ENCODE measurements around the gene HPCAL1.

Gene HPCAL1

DNA sequence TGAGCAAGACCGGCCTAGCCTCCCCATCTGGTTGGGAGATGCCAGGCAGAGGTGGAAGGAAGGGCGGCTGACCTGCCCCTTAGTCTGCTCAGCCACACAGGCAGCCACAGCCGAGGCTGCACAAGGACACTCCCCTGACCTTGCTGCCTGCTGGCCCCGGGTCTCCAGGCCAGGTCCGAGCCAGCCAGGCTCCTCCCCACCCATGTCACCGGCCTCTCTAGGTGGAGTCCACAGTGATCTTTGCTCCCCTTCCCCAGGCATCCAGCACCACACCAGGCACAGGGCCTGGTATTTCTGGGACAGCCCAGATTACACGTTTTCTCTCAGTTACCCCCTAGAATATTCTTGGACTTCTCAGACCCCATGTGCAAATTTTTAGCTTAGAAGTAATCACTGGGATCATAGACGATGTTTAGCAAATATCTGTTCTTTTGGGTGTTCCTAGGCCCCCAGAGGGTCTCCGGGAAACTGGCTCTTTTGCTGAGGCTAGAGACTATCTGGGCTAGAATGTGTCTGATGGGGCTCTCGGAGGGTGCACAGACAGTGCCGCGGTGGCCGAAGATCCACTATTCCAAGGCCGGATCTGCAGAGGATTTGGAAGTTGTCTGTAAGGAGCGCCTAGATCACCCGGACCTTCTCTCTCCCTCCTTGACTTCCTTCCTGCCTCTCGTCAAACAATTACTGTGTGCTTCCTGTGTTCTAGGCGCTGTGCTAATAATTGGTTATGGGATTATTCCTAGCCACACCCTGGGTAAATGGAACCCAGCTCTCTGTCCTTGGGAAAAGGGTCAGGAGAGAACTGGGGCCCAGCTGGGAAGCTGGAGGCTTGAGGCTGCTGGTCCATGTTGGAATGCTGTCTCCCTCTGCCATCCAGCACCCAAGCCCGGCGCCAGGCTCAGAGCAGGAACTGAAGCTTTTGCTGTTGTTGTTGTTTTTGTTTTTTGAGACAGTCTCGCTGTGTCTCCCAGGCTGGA, 98.6 kb downstream of the HPCAL1 start:
- peak overlapping the region; percentile 21 for H3K4me3 Mint-ChIP-seq
- H3K27ac Mint-ChIP-seq = peak overlapping the region; percentile 87
- no peaks in the 10 kb centered on the region for H3K9me3 Mint-ChIP-seq
- intact Hi-C loops (cut with micrococcal nuclease) = loop anchor here (1.0 to 10.0 kb wide), 3 partner anchors 7 to 96 kb away; partner anchors contain the start of gene HPCAL1
- H3K4me1 Mint-ChIP-seq (ENCODE audit: low read depth) = peaks cover 87% of the 10 kb centered on the region
- peaks cover 5% of the 10 kb centered on the region for H3K27me3 Mint-ChIP-seq
- H3K36me3 Mint-ChIP-seq (ENCODE audit: low read depth) = peaks cover 55% of the 10 kb centered on the region

DNA sequence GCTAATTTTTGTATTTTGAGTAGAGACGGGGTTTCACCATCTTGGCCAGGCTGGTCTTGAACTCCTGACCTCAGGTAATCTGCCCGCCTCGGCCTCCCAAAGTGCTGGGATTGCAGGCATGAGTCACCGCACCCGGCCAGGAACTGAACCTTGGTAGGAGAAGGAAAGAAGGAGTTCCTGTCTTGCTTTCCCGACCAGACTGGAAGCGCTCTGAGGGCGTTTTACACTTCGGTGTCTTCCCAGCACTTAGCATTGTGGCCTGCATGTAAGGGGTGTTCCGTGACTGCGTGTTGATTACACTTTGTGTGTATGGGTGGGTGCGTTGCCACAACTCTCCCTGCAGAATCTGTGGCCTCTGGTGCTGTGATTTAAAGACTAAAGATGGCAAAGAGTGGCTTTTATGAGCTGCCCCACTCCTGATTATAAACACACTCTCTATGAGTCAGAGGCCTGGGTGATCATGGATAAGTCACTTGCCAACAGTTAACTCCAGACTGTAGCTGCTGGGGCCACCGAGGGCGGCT, 99.4 kb downstream of the HPCAL1 start:
- H3K36me3 Mint-ChIP-seq (ENCODE audit: low read depth) = peaks cover 56% of the 10 kb centered on the region
- H3K9me3 Mint-ChIP-seq = no peaks in the 10 kb centered on the region
- peak overlapping the region; percentile 87 for H3K27ac Mint-ChIP-seq
- intact Hi-C loops (cut with micrococcal nuclease) = loop anchor here (10.0 kb wide), 2 partner anchors 67 to 97 kb away; partner anchors contain the start of gene HPCAL1
- H3K4me3 Mint-ChIP-seq = peak overlapping the region; percentile 21
- H3K27me3 Mint-ChIP-seq = peaks cover 6% of the 10 kb centered on the region
- peaks cover 87% of the 10 kb centered on the region for H3K4me1 Mint-ChIP-seq (ENCODE audit: low read depth)

DNA sequence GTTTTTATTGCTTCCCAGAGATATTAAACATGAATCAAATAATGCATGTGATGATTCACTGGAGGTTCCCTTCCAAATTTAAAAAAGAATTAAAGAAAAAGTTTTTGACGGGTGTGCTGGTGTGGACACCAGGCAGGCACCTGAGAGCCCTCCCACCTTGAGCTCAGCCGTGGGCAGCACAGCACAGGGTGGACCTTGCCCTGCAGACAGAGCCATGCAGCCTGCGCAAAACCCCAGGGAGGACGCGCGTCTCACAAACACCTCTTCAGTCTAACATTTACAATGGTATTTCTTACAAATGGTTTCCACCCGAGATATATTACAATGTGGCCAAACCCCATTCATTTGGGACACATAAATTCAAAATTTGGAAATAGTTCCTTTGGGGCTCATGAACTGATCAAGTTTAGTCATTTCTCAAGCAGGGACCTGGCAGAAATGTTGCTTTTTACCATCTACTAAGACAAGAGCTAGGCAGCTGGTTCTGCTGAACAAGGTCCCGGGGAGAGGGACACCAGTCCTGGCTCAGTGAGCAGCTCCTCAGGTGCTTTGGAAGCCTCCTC, 100.0 kb downstream of the HPCAL1 start:
- Mint-ChIP-seq H3K4me1 (ENCODE audit: low read depth) (peaks cover 87% of the 10 kb centered on the region), H3K36me3 (ENCODE audit: low read depth) (peaks cover 50% of the 10 kb centered on the region), H3K4me3 (no peak overlapping the region), H3K27me3 (peaks cover 11% of the 10 kb centered on the region), H3K27ac (peak overlapping the region; percentile 87), H3K9me3 (no peaks in the 10 kb centered on the region)
- intact Hi-C loops (cut with micrococcal nuclease) = loop anchor here (10.0 kb wide), 2 partner anchors 68 to 98 kb away; partner anchors contain the start of gene HPCAL1

DNA sequence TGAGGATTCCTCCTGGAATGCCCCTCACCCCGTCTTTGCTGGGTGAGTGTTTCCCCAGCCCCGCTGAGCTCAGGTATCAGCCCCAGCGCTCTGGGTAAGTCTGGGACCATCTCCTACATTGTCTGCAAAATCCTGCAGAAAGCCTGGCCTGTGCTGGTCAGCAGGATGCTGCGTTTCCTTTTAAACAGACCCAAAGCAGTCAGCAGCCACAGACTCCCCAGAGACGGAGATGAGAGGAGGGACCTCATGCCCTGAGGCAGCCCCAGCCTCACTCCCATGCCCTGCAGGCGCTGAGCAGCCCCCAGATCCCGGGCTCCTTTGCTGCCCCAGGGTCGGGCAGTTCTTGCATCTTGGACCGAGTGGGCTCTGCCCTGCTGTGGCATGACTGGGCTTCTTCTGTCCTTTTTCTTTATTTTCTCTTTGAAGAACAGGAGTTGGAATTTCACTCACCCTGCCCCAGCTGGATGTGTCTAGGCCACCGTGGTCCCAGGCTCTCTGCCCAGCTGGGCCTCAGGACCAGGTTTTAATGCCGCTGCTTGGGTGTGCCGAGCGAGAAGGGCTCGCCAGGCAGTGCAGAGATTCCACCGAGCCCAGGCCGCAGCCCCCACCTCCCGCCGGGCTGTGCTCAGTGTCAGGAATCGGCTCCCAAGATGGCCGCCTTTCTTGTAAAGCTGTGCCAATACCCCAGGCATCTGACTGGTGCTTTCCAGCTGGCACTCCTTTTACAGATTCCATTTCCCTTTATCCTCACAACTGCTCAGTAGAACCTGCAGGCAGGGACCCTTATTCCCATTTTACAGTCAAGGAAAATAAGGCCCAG, 101.8 kb downstream of the HPCAL1 start:
- Mint-ChIP-seq H3K9me3 (no peaks in the 10 kb centered on the region), H3K4me1 (ENCODE audit: low read depth) (peaks cover 91% of the 10 kb centered on the region), H3K4me3 (no peak overlapping the region), H3K36me3 (ENCODE audit: low read depth) (peaks cover 39% of the 10 kb centered on the region), H3K27ac (peak overlapping the region; percentile 28), H3K27me3 (peaks cover 11% of the 10 kb centered on the region)
- intact Hi-C loops (cut with micrococcal nuclease) = loop anchor here (10.0 kb wide), 2 partner anchors 70 to 100 kb away; partner anchors contain the start of gene HPCAL1

DNA sequence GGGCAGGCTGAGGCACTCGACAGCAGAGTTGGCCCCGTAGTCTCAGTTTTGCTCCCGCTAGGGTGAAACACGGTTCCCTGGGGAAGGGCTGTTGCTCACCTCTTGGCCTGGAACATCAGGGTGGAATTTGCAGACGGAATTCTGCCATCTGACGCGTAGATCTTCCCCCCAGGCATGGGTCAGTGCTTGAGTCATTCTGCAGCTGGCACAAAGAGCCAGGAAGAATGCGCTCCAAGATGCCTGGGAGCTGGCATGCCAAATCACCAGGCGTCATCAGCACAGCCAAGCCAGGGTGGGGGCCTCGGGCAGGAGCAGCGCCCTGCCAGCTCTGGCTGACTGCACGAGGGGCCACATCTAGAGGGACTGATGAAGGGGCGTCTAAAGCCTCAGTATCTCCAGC, 102.7 kb downstream of the HPCAL1 start:
- Mint-ChIP-seq H3K27ac (no peak overlapping the region), H3K4me1 (ENCODE audit: low read depth) (peaks cover 91% of the 10 kb centered on the region), H3K4me3 (no peak overlapping the region), H3K36me3 (ENCODE audit: low read depth) (peaks cover 38% of the 10 kb centered on the region), H3K27me3 (peaks cover 11% of the 10 kb centered on the region), H3K9me3 (no peaks in the 10 kb centered on the region)
- intact Hi-C loops (cut with micrococcal nuclease) = loop anchor here (10.0 kb wide), 2 partner anchors 71 to 101 kb away; partner anchors contain the start of gene HPCAL1

DNA sequence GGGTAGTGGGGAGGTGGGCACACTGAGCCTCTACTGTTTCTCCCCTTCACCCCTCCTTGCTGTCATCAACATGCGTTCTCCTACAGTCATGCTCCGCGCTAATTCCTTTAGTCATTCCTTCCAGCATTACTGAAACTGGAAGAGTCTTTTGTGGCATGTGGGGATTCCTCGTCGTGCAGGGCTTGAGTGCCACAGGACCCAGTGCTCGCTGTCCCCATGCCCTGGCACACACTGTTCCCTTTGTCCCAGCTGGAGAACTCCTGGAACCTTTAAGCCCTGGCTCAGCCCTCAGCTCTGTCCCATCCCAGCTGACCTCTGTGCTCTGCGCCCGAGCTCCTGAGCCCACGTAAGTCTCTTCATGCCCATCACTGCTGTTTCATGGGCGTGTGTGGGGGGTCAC, 103.3 kb downstream of the HPCAL1 start:
- no peak overlapping the region for H3K27ac Mint-ChIP-seq
- intact Hi-C loops (cut with micrococcal nuclease) = loop anchor here (10.0 kb wide), 2 partner anchors 71 to 101 kb away; partner anchors contain the start of gene HPCAL1
- peaks cover 38% of the 10 kb centered on the region for H3K36me3 Mint-ChIP-seq (ENCODE audit: low read depth)
- peaks cover 11% of the 10 kb centered on the region for H3K27me3 Mint-ChIP-seq
- no peak overlapping the region for H3K4me3 Mint-ChIP-seq
- H3K4me1 Mint-ChIP-seq (ENCODE audit: low read depth) = peaks cover 91% of the 10 kb centered on the region
- no peaks in the 10 kb centered on the region for H3K9me3 Mint-ChIP-seq

DNA sequence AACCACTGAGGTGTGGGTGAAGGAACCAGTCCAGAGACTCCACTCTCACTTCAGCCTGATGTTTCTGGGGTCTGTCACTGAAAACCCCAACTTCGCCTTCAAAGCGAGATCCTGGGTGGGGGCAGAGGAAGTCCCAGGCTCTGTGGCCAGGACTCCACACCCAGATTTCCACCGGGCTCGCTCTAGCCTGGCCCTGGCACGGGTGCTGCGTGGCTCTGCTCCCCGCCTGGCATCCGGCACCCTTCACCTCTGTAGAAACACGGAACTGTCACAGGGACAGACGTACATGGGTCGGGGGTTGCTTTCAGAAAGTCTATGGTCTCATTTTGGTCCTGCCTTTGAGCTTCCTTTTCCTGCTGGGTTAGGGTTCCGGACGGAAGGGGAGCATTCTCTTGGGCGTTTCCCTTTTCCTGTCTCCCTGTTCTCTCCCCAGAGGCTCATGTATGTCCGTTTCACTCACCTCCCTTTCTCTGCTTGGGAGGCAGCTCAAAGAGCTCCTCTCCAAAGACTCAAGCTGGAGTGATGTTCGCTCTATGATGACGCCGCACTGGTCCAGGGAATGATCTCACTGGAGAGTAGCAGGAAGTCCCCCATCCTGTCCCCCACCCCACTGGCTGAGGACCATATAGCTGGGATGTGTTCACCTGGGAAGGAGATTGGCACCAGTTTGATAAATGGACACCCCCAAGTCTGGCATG, 103.9 kb downstream of the HPCAL1 start:
- intact Hi-C loops (cut with micrococcal nuclease) = loop anchor here (10.0 kb wide), 2 partner anchors 72 to 102 kb away; partner anchors contain the start of gene HPCAL1
- H3K9me3 Mint-ChIP-seq = no peaks in the 10 kb centered on the region
- H3K36me3 Mint-ChIP-seq (ENCODE audit: low read depth) = peaks cover 44% of the 10 kb centered on the region
- no peak overlapping the region for H3K27ac Mint-ChIP-seq
- H3K4me3 Mint-ChIP-seq = no peak overlapping the region
- H3K27me3 Mint-ChIP-seq = peaks cover 11% of the 10 kb centered on the region
- peaks cover 91% of the 10 kb centered on the region for H3K4me1 Mint-ChIP-seq (ENCODE audit: low read depth)

DNA sequence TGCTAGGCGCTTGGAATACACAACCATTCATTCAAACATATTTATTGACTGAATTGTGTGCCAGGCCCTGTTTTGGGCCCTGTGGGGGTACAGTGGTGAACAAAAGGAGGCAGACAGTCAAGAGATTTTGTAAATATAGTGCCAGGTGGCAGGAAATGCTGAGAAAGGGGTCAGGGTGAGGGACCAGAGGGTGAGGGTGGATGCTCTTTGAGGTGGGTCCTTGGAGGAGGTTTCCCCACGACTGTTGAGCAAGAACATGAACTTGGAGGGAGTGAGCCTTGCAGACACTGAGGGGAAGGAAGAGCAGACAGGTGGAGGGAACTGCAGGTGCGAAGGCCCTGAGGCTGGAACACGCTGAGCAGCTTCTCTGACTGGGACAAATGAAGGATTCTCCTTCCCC, 104.7 kb downstream of the HPCAL1 start:
- intact Hi-C loops (cut with micrococcal nuclease) = loop anchor here (10.0 kb wide), 2 partner anchors 73 to 103 kb away; partner anchors contain the start of gene HPCAL1
- Mint-ChIP-seq H3K9me3 (peaks cover 5% of the 10 kb centered on the region), H3K4me3 (no peak overlapping the region), H3K36me3 (ENCODE audit: low read depth) (peaks cover 52% of the 10 kb centered on the region), H3K27me3 (peaks cover 11% of the 10 kb centered on the region), H3K27ac (no peak overlapping the region), H3K4me1 (ENCODE audit: low read depth) (peaks cover 89% of the 10 kb centered on the region)

DNA sequence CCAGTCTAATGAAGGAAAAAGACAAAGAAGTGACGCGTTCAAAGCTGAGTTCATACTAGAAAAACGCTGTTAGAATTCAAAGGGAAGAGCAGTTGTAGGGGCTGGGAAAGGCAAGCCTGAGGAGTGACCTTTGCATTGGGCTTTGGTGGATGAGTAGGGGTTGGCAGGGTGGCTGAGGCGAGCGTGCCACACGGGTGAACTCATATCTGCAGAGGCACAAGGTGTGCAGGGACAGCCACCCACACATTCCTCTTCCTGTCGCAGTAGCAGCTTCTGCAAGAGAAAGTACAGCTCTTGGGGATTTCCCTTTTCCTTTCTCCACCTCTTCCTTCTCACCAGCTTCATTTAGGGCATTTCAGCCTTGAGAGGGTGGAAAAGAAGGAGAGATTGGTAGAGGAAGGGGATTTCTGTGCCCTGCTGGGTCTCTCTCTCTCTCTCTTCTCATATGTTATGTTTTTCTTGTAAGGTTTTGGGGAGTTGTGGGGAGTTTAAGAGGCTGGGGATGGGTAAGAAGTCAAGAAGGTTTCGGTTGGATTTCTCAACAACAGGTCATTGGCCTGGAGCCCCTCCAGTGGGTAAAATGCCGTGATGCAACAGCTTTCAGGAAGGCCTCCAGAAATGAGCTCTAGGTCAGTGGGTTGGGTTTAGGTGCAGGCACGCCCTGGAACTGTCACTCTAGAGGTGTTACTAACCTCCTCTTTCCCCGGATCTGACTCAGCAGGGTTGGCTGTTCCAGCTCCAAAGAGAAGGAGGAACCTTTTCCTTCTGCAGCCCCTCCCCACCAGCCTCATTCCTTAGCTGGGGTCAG, 105.3 kb downstream of the HPCAL1 start:
- Mint-ChIP-seq H3K9me3 (peaks cover 5% of the 10 kb centered on the region), H3K4me3 (no peak overlapping the region), H3K36me3 (ENCODE audit: low read depth) (peaks cover 58% of the 10 kb centered on the region), H3K27me3 (peaks cover 11% of the 10 kb centered on the region), H3K27ac (peak overlapping the region; percentile 59), H3K4me1 (ENCODE audit: low read depth) (peaks cover 90% of the 10 kb centered on the region)
- intact Hi-C loops (cut with micrococcal nuclease) = loop anchor here (1.0 to 10.0 kb wide), 3 partner anchors 8 to 103 kb away; partner anchors contain the start of gene HPCAL1

DNA sequence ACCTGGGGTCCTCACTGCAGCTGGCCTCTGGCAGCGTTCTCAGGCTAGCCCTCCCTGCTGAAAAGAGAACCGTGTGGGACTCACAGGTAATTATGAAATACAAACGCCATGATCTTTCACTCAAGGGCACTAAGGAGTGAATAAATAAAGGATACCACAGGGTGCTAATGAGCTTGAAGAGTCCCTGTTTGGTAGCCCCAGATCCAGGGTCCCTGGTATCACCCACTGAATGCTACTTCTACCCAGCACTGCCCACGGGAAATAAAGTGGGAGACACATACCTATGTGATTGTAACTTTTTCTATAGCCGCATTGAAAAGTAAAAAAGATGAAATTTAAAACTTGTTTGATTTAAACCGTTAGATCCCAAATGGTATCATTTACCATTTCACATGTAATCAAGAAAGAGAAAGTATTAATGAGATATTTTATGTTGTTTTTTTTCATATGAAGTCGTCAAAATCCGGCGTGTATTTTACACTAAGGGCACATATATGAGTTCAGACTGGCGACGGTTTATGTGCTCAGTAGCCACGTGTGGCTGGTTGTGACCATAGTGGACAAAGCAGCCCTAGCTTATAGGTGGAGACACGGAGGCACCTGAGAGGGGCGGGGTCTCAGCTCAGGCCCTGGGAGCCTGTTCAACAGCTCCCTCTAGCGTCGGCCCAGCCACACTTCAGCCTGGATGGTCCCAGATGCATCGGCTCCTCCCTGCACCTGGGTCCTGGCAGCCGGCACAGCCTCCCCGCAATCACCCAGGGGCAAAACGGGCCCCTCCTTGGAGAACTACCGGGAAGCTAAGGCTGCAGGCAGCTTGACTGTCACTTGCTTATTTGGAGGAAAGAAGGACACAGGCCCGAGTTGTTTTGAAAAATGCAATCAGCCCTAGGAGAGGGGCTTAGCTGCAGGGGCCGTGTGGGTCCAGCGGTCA, 106.2 kb downstream of the HPCAL1 start:
- peaks cover 87% of the 10 kb centered on the region for H3K4me1 Mint-ChIP-seq (ENCODE audit: low read depth)
- H3K27ac Mint-ChIP-seq = peak overlapping the region; percentile 67
- no peak overlapping the region for H3K4me3 Mint-ChIP-seq
- peaks cover 5% of the 10 kb centered on the region for H3K9me3 Mint-ChIP-seq
- peaks cover 56% of the 10 kb centered on the region for H3K36me3 Mint-ChIP-seq (ENCODE audit: low read depth)
- H3K27me3 Mint-ChIP-seq = peaks cover 11% of the 10 kb centered on the region
- intact Hi-C loops (cut with micrococcal nuclease) = loop anchor here (1.0 to 10.0 kb wide), 3 partner anchors 9 to 104 kb away; partner anchors contain the start of gene HPCAL1

Data from dendritic cell treated with granulocyte-macrophage colony-stimulating factor and Interleukin-4, amounts not matched to agents 40 ng/mL and 50 ng/mL, for 4 days (primary cell).